H54 (cell line): Measurements from ENCODE around the gene KLF15.
A peak's percentile ranks its signal among the peaks of the same experiment; 100 is the strongest.

ENCODE experiments used
- DNase-seq: peaks from one replicate; pipeline ENCODE4 v3.0.0; 2011; ENCODE audit warnings: low spot score, mixed read lengths; ENCODE audit not compliant: insufficient read length
- FAIRE-seq: peaks from 3 replicates; lab custom pipeline; 2011; peaks lifted over from hg19 to GRCh38; lab: Jason Lieb, UNC
- POLR2A ChIP-seq: IDR thresholded peaks from 2 replicates; pipeline ENCODE4 v1.6.1; 2011; ENCODE audit warnings: low read depth, mild to moderate bottlenecking, low read length

The KLF15 gene

GRCh38 chr3:126394977-126395321 is 37.7 kb upstream of the KLF15 start:
- DNase-seq (no peak), FAIRE-seq (no peak)
- TF ChIP-seq POLR2A: no peak

- TF ChIP-seq POLR2A: no peak
- DNase-seq (no peak), FAIRE-seq (no peak)
Measured at GRCh38 chr3:126394179-126394976, 37.2 kb upstream of the KLF15 start, which contains the start of gene CFAP100. Gene CFAP100, plus strand, starts transcription at chr3:126394909. Its CDS starts 1,092 bp downstream, at chr3:126396001.

- no peak for TF ChIP-seq POLR2A
- no peak for DNase-seq
Measured at GRCh38 chr3:126393563-126393962, 36.4 kb upstream of the KLF15 start.

GRCh38 chr3:126392246-126392645 is 35.0 kb upstream of the KLF15 start:
- no peak for TF ChIP-seq POLR2A
- FAIRE-seq (no peak), DNase-seq (no peak)

More at GRCh38 chr3:126393563-126393962, 36.4 kb upstream of the KLF15 start:
- FAIRE-seq: no peak

GRCh38 chr3:126391631-126392030 is 34.4 kb upstream of the KLF15 start:
- DNase-seq (no peak), FAIRE-seq (no peak)
- no peak for TF ChIP-seq POLR2A

- DNase-seq: no peak
- FAIRE-seq: no peak
- TF ChIP-seq POLR2A: no peak
Measured at GRCh38 chr3:126390751-126391150, 33.5 kb upstream of the KLF15 start.

- DNase-seq (no peak), FAIRE-seq (no peak)
- TF ChIP-seq POLR2A: no peak
Measured at GRCh38 chr3:126390201-126390600, 33.0 kb upstream of the KLF15 start.

GRCh38 chr3:126389794-126390146 is 32.6 kb upstream of the KLF15 start:
- FAIRE-seq: no peak
- no peak for TF ChIP-seq POLR2A
- DNase-seq: no peak

- peak; percentile 32 for DNase-seq
- no peak for TF ChIP-seq POLR2A
- no peak for FAIRE-seq
Measured at GRCh38 chr3:126389112-126389793, 32.0 kb upstream of the KLF15 start.

- TF ChIP-seq POLR2A: no peak
- DNase-seq (no peak), FAIRE-seq (no peak)
Measured at GRCh38 chr3:126381966-126382365, 24.8 kb upstream of the KLF15 start.

- no peak for TF ChIP-seq POLR2A
- DNase-seq (no peak), FAIRE-seq (no peak)
Measured at GRCh38 chr3:126380011-126380768, 23.0 kb upstream of the KLF15 start.

GRCh38 chr3:126378341-126378751 is 21.1 kb upstream of the KLF15 start:
- no peak for FAIRE-seq
- no peak for TF ChIP-seq POLR2A

GRCh38 chr3:126377211-126377610 is 20.0 kb upstream of the KLF15 start:
- no peak for DNase-seq
- FAIRE-seq: no peak
- TF ChIP-seq POLR2A: no peak

More at GRCh38 chr3:126378341-126378751, 21.1 kb upstream of the KLF15 start:
- no peak for DNase-seq

- no peak for TF ChIP-seq POLR2A
- DNase-seq (no peak), FAIRE-seq (no peak)
Measured at GRCh38 chr3:126376444-126376843, 19.2 kb upstream of the KLF15 start.

- FAIRE-seq (no peak), DNase-seq (no peak)
- TF ChIP-seq POLR2A: no peak
Measured at GRCh38 chr3:126375835-126376331, 18.7 kb upstream of the KLF15 start.
